OCI-LY1 (cell line): Measurements from ENCODE around the gene KCNK2.

Experiments
- CTCF ChIP-seq: fragments of 200-600 bp; sonication (generic), shearing (Covaris generic); IDR thresholded peaks from 2 replicates; pipeline ENCODE4 v1.5.1; 2017; ENCODE audit warnings: mild to moderate bottlenecking, antibody characterized with exemption, low read length, moderate library complexity, mixed read lengths
- EZH2 ChIP-seq: fragments of 200-600 bp; sonication (generic), shearing (Covaris generic); IDR thresholded peaks from 2 replicates; pipeline ENCODE4 v1.8.0; 2017; ENCODE audit warnings: borderline replicate concordance, mixed run types, mild to moderate bottlenecking, antibody characterized with exemption, low read length, moderate library complexity, mixed read lengths

GRCh38 chr1:215055281-215055935, 27.1 kb upstream of the KCNK2 start:
- TF ChIP-seq EZH2 (no peak), CTCF (no peak)
